Activated CD8-positive, alpha-beta T cell treated with anti-CD3 and anti-CD28 coated beads for 36 hours (primary cell): Measurements from ENCODE around the gene GCFC2. TPM values are rescaled to one million over a fixed set of nuclear protein-coding genes. Genes with fewer than 3 reads are reported as not detected.
A peak's percentile ranks its signal among the peaks of the same experiment; 100 is the strongest.

Experiments
- ATAC-seq: fragments of 200-7000 bp; cut with Tn5 transposase; one replicate; pipeline ENCODE4 v1.10.0; 2021; ENCODE audit warnings: mild to moderate bottlenecking, moderate library complexity
- CTCF ChIA-PET: fragments of 350-600 bp; sonication (Branson Sonifier 250); formaldehyde crosslinking; loops from one replicate; lab custom pipeline; 2021; ENCODE audit warnings: antibody characterized with exemption; lab: Charles Lee
- POLR2A ChIA-PET: fragments of 350-600 bp; sonication (Branson Sonifier 250); formaldehyde crosslinking; loops from one replicate; lab custom pipeline; 2021; ENCODE audit warnings: antibody characterized with exemption; lab: Charles Lee
- DNase-seq: peaks from one replicate; pipeline ENCODE4 v3.0.0-alpha.2; 2020
- H3K27ac Mint-ChIP-seq: one replicate; pipeline ENCODE4 v1.8.0; 2021; ENCODE audit warnings: mild to moderate bottlenecking, mixed read lengths
- H3K27me3 Mint-ChIP-seq: one replicate; pipeline ENCODE4 v1.8.0; 2021; ENCODE audit warnings: mixed read lengths
- H3K36me3 Mint-ChIP-seq: one replicate; pipeline ENCODE4 v1.8.0; 2021; ENCODE audit warnings: low read depth, mixed read lengths
- H3K4me1 Mint-ChIP-seq: one replicate; pipeline ENCODE4 v1.8.0; 2021; ENCODE audit warnings: low read depth, mixed read lengths
- H3K4me3 Mint-ChIP-seq: one replicate; pipeline ENCODE4 v1.8.0; 2021; ENCODE audit warnings: mild to moderate bottlenecking, moderate library complexity, mixed read lengths
- H3K9me3 Mint-ChIP-seq: one replicate; pipeline ENCODE4 v1.8.0; 2021; ENCODE audit warnings: mixed read lengths
- intact Hi-C: fragments of 100-400 bp; cut with micrococcal nuclease; formaldehyde crosslinking; loops from one replicate; pipeline ENCODE4 v1.10.0; 2022
- total RNA-seq, 2 experiments: library from RNA; stranded (reverse); gene quantifications; one replicate each; pipeline ENCODE4 v1.2.3, GENCODE V29; 2021
- TF ChIP-seq, protein P1 (sequence below): fragments of 200-600 bp; IDR thresholded peaks from one replicate; pipeline ENCODE4 v1.8.0; 2022; ENCODE audit warnings: antibody characterized with exemption, mild to moderate bottlenecking

GCFC2 gene
- total RNA-seq, 2 experiments from 2014 or later, result 29.8 to 36.1 TPM

DNA sequence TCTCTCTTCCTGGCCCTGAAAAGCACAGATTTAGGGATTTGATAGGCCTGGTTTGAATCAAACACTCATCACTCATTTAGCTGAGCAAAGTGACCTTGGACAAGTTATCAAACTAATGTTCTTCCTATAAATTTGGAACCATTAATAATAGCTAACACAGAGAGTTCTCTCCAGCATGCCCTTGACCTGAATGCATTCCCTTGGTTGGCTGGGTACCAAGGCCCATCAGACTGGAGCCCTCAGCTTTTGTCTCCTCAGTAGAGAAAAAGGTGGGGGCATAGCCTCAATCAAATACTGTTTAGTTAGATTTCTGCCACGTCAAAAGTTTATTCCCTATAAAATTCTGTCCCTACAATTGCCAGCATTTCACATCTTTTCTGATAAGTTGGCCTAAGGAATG lies 77.9 kb downstream of the GCFC2 start:
- intact Hi-C loops, result no loop called here
- ChIA-PET CTCF (interaction anchor here (1.4 kb wide), 1 partner anchor 167 kb away, joined by 3 read pairs; no protein-coding TSS in a partner anchor), POLR2A (no interaction called here)
- H3K36me3 Mint-ChIP-seq, result no peaks in the 10 kb centered on the region
- no peak overlapping the region for H3K4me3 Mint-ChIP-seq
- H3K9me3 Mint-ChIP-seq, result no peaks in the 10 kb centered on the region
- H3K27me3 Mint-ChIP-seq, result peaks cover 21% of the 10 kb centered on the region
- TF ChIP-seq, protein P1, sequence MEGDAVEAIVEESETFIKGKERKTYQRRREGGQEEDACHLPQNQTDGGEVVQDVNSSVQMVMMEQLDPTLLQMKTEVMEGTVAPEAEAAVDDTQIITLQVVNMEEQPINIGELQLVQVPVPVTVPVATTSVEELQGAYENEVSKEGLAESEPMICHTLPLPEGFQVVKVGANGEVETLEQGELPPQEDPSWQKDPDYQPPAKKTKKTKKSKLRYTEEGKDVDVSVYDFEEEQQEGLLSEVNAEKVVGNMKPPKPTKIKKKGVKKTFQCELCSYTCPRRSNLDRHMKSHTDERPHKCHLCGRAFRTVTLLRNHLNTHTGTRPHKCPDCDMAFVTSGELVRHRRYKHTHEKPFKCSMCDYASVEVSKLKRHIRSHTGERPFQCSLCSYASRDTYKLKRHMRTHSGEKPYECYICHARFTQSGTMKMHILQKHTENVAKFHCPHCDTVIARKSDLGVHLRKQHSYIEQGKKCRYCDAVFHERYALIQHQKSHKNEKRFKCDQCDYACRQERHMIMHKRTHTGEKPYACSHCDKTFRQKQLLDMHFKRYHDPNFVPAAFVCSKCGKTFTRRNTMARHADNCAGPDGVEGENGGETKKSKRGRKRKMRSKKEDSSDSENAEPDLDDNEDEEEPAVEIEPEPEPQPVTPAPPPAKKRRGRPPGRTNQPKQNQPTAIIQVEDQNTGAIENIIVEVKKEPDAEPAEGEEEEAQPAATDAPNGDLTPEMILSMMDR, result no peak
- ATAC-seq (no peak), DNase-seq (no peak)
- H3K27ac Mint-ChIP-seq, result no peak overlapping the region
- H3K4me1 Mint-ChIP-seq, result no peaks in the 10 kb centered on the region

DNA sequence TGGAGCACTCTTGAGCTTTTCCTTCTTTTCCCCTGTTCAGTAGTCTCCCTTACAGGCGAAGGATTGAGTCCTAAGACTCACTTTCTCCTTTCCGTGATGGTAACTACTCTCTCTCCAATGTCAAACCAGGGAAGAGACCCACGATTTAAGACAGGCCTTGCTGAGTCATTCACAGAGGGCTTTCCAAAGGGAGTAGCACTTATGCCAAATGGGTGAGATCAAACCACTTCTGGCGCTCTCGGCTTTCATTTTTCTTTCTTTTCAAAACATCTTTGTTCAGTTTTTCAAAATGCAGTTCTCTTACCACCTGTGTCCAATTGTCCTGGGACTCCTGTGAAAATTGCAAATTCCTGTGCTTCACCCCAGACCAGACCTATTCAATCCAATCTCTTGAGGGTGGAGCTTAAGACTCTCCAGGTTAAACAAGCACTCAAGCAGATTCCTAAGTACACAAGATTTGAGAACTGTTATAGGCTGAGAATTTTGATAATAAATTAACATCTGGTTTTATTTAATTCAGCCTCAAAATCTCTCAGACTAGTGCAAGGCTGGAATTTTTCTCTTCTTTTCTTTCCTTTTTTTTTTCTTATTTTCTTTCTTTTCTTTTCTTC lies 78.5 kb downstream of the GCFC2 start:
- DNase-seq, result no peak
- CTCF ChIA-PET, result interaction anchor here (1.4 kb wide), 2 partner anchors 9 to 166 kb away, joined by 3 to 5 read pairs; no protein-coding TSS in a partner anchor
- Mint-ChIP-seq H3K27me3 (peaks cover 17% of the 10 kb centered on the region), H3K27ac (no peak overlapping the region), H3K4me3 (no peak overlapping the region), H3K36me3 (no peaks in the 10 kb centered on the region), H3K9me3 (no peaks in the 10 kb centered on the region), H3K4me1 (no peaks in the 10 kb centered on the region)
- TF ChIP-seq, protein P1, result no peak
- POLR2A ChIA-PET, result interaction anchor here (0.6 kb wide), 1 partner anchor 943 kb away, joined by 3 read pairs; no protein-coding TSS in a partner anchor
- ATAC-seq, result no peak
- intact Hi-C loops, result no loop called here

DNA sequence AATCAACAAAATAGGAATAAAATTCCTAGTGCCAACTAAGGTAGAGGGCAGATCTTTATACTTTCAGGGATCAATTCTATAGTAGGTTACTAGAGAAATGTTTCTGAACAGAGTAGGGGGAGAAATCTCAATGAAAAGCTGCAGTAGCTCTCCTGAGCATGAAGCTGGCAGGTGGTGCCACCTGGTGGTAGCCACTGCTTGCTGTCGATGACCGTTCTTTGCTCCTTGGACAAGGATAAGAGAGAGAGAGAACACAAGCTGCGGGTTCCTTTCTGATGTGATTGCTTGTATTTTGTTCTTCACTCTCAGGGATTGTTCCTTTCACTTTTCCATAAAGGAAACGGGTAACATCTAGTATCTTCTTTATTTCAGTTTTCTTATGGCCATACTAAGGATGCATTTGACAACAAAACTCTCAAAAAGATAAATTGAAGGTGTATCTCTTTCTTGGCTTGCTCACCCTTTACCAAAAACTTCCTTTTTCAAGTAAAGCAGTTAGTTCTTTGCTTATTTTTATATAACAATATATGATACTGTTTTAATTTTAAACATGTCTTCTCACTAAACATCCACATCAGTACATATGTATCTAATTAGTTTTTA lies 82.7 kb downstream of the GCFC2 start:
- ChIA-PET CTCF (interaction anchor here (0.7 to 3.2 kb wide), 22 partner anchors 9 to 709 kb away, joined by 3 to 34 read pairs (median 4); partner anchors contain the start of gene MRPL19), POLR2A (no interaction called here)

DNA sequence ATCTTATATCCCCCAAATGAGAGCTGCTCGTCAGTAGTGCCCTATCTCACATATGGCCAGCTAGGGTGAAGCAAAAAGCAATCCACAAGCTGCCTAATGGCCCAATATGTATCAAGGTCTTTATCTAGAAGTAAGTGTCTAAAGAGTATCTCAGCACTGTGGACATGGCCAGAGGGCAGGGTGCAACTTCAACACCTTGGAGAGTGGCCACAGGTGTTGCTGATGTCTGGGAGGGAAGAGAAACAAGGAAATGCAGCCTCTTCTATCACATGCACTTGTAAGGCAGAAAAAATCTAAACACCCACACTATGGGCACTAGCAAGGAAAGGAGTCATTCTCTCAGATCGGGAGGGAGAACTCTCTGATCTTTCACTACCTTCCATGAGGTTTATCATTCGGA lies 87.8 kb downstream of the GCFC2 start:
- intact Hi-C loops, result no loop called here
- no peak for ATAC-seq
- TF ChIP-seq, protein P1, result no peak
- no peaks in the 10 kb centered on the region for H3K36me3 Mint-ChIP-seq
- H3K27me3 Mint-ChIP-seq, result peaks cover 14% of the 10 kb centered on the region
- no peak overlapping the region for H3K4me3 Mint-ChIP-seq
- H3K4me1 Mint-ChIP-seq, result no peaks in the 10 kb centered on the region
- POLR2A ChIA-PET, result no interaction called here
- no peak overlapping the region for H3K27ac Mint-ChIP-seq
- CTCF ChIA-PET, result interaction anchor here (0.7 kb wide), 1 partner anchor 12 kb away, joined by 3 read pairs; no protein-coding TSS in a partner anchor
- no peaks in the 10 kb centered on the region for H3K9me3 Mint-ChIP-seq
- DNase-seq, result no peak

More for the DNA sequence above, 82.7 kb downstream of the GCFC2 start:
- intact Hi-C loops, result loop anchor here (5.0 kb wide), 1 partner anchor 161 kb away; no protein-coding TSS in a partner anchor
- no peak overlapping the region for H3K27ac Mint-ChIP-seq
- TF ChIP-seq, protein P1, result peak; percentile 76
- no peaks in the 10 kb centered on the region for H3K36me3 Mint-ChIP-seq
- no peak overlapping the region for H3K4me3 Mint-ChIP-seq
- ATAC-seq (peak; percentile 80), DNase-seq (peak; percentile 82)
- H3K4me1 Mint-ChIP-seq, result no peaks in the 10 kb centered on the region
- peaks cover 25% of the 10 kb centered on the region for H3K27me3 Mint-ChIP-seq
- no peaks in the 10 kb centered on the region for H3K9me3 Mint-ChIP-seq

DNA sequence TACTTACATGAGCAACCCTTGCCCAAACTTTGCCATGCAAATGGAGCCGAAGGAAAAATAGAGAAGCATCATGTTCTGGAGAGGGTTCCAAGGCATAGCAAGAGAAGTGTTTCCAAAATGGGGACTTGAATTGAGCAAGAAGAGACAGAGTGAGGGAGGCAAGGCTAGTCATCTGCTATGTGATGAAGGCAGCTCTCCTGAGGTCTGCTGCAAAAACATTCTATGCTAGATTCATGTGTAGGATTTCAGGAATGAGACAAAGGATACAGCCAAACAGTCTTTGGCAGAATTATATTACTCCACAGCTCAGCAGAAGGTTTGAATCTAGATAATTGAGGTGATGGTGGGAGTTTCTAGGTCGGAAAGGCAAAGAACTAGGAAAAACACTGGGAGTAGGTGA lies 88.2 kb downstream of the GCFC2 start:
- intact Hi-C loops, result no loop called here
- H3K9me3 Mint-ChIP-seq, result no peaks in the 10 kb centered on the region
- no peak for DNase-seq
- H3K4me3 Mint-ChIP-seq, result no peak overlapping the region
- ChIA-PET POLR2A (no interaction called here), CTCF (no interaction called here)
- TF ChIP-seq, protein P1, result no peak
- peaks cover 19% of the 10 kb centered on the region for H3K27me3 Mint-ChIP-seq
- H3K27ac Mint-ChIP-seq, result no peak overlapping the region
- no peaks in the 10 kb centered on the region for H3K36me3 Mint-ChIP-seq
- ATAC-seq, result no peak
- H3K4me1 Mint-ChIP-seq, result no peaks in the 10 kb centered on the region
